Right lobe of liver (tissue), 6 donors: ENCODE data around the gene MZT2B. TPM values are rescaled to one million over a fixed set of nuclear protein-coding genes. Genes with fewer than 3 reads are reported as not detected.
"Not testable (repeated sequence)": the region's sequence is repeated elsewhere in the genome, so short reads cannot be mapped to it uniquely, and the experiment has no call there.

Experiments
- ATAC-seq, 4 donors: fragments of 200-7000 bp; cut with Tn5 transposase; one replicate each; pipeline ENCODE4 v1.9.1; 2020; ENCODE audit warnings: mild to moderate bottlenecking in 4 of 4, moderate library complexity in 4 of 4
- DNase-seq, 3 donors: peaks; one replicate each; pipeline ENCODE4 v3.0.0-alpha.2; 2020
- H3K27ac ChIP-seq, 3 donors: fragments of 200-600 bp; one replicate each; pipeline ENCODE4 v1.8.0; 2022
- H3K27me3 ChIP-seq, 2 donors: fragments of 200-600 bp; one replicate each; pipeline ENCODE4 v1.8.0; 2022
- H3K36me3 ChIP-seq, 4 donors: fragments of 200-600 bp; sonication (generic) in 1 of 4; one replicate each; pipeline versions ENCODE4 v1.5.1 to v1.8.0; 2017 to 2022; ENCODE audit warnings: control low read depth in 1 of 4
- H3K4me1 ChIP-seq, 4 donors: fragments of 200-600 bp; sonication (generic) in 1 of 4; one replicate each; pipeline versions ENCODE4 v1.5.1 to v1.8.0; 2017 to 2022; ENCODE audit warnings: control low read depth in 1 of 4
- H3K4me3 ChIP-seq, 3 donors: fragments of 200-600 bp; one replicate each; pipeline ENCODE4 v1.8.0; 2022
- H3K9me3 ChIP-seq, 4 donors: fragments of 200-600 bp; sonication (generic) in 1 of 4; one replicate each; pipeline versions ENCODE4 v1.5.1 to v1.8.0; 2017 to 2022; ENCODE audit warnings: control low read depth in 1 of 4
- POLR2A ChIP-seq: fragments of 450-650 bp; IDR thresholded peaks from one replicate; pipeline ENCODE4 v1.6.1; 2017; ENCODE audit warnings: antibody characterized with exemption, mild to moderate bottlenecking
- WGBS: methylation state at CpG from one replicate; pipeline ENCODE4 v1.1.6; 2018; ENCODE audit warnings: low coverage, low lambda C conversion rate; ENCODE audit not compliant: insufficient coverage; ENCODE audit errors: missing lambda C conversion rate; 5-methylcytosine and 5-hydroxymethylcytosine counted together
- intact Hi-C, 2 donors: fragments of 100-400 bp; cut with DNase I; formaldehyde crosslinking; loops; one replicate each; pipeline versions ENCODE4 v1.11.2 to v1.14.1; 2022
- long read RNA-seq: library from polyadenylated mRNA; unstranded; transcript quantifications from one replicate; pipeline ENCODE4 v2.0.0, GENCODE V29; 2019
- total RNA-seq, 6 experiments: library from RNA; depleted of rRNA in 2 of 6; stranded (reverse); fragments of >200 nt in 2 of 6; fragmentation: NEBNext Ultra II Directional in 3 of 6; extraction: Animal tissue kit (Norgen Biotek cat#: 25700) in 3 of 6; gene quantifications; one replicate each; pipeline versions ENCODE4 v1.1.0 to v1.2.4, GENCODE V29; 2016 to 2023
- TF ChIP-seq, protein P1 (sequence below), 4 donors: fragments of 200-600 bp in 3 of 4; fragments of 450-650 bp in 1 of 4; IDR thresholded peaks; one replicate each; pipeline versions ENCODE4 v1.5.1 to v1.8.0; 2016 to 2022; ENCODE audit warnings: antibody characterized with exemption in 4 of 4, mild to moderate bottlenecking in 2 of 4
- donor health status: DM: no; HTN: yes; CAD: no.
- donor health status: DM: no; HTN: no; CAD: no.
- donor health status: DM: no; HTN: no; CAD: no.
- donor health status: DM: no; HTN: yes; CAD: no.
- donor health status: DM: no; HTN: yes; CAD: no.

MZT2B gene, protein sequence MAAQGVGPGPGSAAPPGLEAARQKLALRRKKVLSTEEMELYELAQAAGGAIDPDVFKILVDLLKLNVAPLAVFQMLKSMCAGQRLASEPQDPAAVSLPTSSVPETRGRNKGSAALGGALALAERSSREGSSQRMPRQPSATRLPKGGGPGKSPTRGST
- total RNA-seq = 100 to 1,000 TPM in 2 of 6 experiments, 10 to 100 TPM in 4; 69.5 to 125 (median 89.1) TPM
- long read RNA-seq, transcript MZT2B-201 (3 exons, 933 nt) = major isoform, 5 of 12 reads
- long read RNA-seq, partial matches to known transcripts = 0 of 12 reads
- long read RNA-seq, other reads (novel, unspliced or antisense) = 0 of 12 reads

DNA sequence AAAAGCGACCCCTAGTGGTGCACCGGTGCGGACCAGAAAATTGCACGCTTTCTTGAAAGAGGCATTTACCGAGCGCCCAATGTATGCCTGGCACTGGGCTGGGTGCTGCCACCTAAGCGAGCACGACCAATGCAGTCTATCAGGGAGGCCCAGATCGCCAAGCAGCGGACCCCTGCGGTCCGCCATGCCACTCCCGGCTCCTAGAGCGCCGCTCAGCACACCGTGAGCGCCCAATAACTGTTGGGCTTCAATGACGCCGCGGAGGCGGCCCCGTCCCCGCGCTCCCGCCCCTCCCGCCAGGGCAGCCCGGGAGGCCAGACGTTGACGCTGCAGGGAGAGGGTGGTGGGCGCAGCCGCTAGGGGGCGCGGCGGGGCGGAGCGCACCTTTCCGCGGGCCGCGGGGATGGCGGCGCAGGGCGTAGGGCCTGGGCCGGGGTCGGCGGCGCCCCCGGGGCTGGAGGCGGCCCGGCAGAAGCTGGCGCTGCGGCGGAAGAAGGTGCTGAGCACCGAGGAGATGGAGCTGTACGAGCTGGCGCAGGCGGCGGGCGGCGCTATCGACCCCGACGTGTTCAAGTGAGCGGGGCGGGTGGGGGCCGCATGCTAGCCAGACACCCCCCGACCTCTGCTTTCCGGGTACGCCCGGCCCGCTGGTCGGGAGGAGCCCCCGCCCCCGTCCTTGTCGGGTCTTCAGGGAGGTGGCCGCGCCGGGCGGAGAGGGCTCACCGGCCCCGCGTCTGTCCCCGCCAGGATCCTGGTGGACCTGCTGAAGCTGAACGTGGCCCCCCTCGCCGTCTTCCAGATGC lies at the start of gene MZT2B:
TSS of gene MZT2B (plus strand) at position 383 of the 803 bp plus-strand sequence. CDS start at position 404, 21 bp downstream.
- ATAC-seq (peak; percentile 87 to 93 (median 92)), DNase-seq (peak; percentile 92 to 93 (median 93))
- H3K9me3 ChIP-seq, H3K27me3 ChIP-seq, H3K36me3 ChIP-seq, H3K4me1 ChIP-seq: not testable (repeated sequence)
- intact Hi-C loops = loop anchor here in 1 of 2 donors (10.0 kb wide), 1 partner anchor 153 kb away; no protein-coding TSS in a partner anchor
- 0% methylated on average over 1 of the region's 86 CpGs for WGBS
- peak; percentile 29 for TF ChIP-seq POLR2A
- TF ChIP-seq, protein P1, sequence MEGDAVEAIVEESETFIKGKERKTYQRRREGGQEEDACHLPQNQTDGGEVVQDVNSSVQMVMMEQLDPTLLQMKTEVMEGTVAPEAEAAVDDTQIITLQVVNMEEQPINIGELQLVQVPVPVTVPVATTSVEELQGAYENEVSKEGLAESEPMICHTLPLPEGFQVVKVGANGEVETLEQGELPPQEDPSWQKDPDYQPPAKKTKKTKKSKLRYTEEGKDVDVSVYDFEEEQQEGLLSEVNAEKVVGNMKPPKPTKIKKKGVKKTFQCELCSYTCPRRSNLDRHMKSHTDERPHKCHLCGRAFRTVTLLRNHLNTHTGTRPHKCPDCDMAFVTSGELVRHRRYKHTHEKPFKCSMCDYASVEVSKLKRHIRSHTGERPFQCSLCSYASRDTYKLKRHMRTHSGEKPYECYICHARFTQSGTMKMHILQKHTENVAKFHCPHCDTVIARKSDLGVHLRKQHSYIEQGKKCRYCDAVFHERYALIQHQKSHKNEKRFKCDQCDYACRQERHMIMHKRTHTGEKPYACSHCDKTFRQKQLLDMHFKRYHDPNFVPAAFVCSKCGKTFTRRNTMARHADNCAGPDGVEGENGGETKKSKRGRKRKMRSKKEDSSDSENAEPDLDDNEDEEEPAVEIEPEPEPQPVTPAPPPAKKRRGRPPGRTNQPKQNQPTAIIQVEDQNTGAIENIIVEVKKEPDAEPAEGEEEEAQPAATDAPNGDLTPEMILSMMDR (IDR thresholded peaks at IDR 0.05) = peak; percentile 63 to 97 (median 74)
- H3K4me3 ChIP-seq = peak within 1 kb of the TSS; percentile 69 to 99 (median 98)
- H3K27ac ChIP-seq = peak within 1 kb of the TSS; percentile 74 to 88 (median 83)

DNA sequence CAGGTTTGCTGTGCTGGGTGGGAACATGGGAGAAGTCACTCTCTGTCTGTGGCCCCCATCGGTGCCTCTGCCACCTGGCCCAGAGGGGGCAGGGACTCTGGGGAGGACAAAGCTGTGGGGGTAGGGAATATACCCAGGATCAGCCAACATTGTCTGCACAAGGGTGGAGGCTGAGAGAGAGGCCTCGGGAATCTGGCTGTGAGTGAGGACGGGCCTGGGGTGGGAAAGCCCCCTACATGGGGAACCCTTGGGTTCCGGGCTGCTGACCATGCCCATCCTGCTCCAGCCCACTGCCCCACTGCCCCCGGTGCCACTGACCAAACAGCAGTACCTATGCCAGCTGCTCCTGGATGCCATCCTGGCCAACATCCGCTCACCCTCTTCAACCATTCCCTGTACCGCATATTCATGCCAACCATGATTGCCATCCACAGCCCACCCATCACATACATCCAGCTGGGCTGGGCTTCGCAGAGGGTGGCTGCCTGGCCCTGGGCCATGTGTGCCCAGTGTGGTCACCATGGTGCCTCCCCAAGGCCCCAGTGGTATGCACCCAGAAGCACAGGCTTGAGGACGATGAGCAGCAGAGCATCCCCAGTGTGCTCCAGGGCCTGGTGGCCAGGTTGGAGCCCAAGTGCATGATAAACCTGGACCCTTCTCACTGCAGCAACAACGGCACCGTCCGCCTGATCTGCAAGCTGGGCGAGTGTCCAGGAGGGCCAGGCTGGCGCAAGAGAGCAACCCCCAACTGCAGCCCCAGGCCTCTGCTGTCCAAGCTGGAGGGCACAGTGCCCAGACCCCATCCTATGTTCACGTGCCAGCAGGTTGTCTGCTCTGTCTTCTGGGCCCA lies 46.1 kb upstream of the MZT2B start:
- H3K27ac ChIP-seq = no peak overlapping the region
- ATAC-seq (no peak), DNase-seq (peak in 1 of 3 donors; percentile 36)
- TF ChIP-seq POLR2A = no peak
- TF ChIP-seq, protein P1 (IDR thresholded peaks at IDR 0.05) = no peak
- WGBS = 90% methylated on average over 7 of the region's 15 CpGs
- H3K4me1 ChIP-seq = no peaks in the 10 kb centered on the region
- H3K27me3 ChIP-seq = no peaks in the 10 kb centered on the region
- no peaks in the 10 kb centered on the region for H3K36me3 ChIP-seq
- intact Hi-C loops = no loop called here
- H3K4me3 ChIP-seq = no peak overlapping the region
- no peaks in the 10 kb centered on the region for H3K9me3 ChIP-seq

DNA sequence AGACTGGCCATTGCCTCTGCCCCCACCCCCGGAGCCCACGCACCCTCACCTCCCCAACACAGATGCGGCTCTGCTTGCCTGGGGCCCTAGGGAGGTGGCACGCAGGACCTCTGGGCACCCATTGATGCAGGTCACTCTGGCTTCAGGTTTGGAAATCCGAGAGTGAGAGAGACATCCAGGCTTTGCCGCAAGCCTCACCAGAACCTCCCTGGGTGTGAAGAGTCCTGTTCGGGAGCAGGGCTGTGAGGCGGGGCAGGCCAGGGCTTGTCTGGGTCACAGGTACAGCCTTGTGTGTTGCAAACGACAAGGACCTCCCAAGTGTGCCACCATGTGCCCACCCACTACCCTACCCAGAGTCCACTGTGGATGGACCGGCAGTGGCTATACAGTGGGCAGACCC lies 45.5 kb upstream of the MZT2B start:
- H3K27ac ChIP-seq, H3K9me3 ChIP-seq, intact Hi-C loops, H3K36me3 ChIP-seq, H3K4me1 ChIP-seq, H3K27me3 ChIP-seq, ATAC-seq, H3K4me3 ChIP-seq: not testable (repeated sequence)
- WGBS = 100% methylated on average over 2 of the region's 10 CpGs
- peak in 1 of 3 donors; percentile 26 for DNase-seq

DNA sequence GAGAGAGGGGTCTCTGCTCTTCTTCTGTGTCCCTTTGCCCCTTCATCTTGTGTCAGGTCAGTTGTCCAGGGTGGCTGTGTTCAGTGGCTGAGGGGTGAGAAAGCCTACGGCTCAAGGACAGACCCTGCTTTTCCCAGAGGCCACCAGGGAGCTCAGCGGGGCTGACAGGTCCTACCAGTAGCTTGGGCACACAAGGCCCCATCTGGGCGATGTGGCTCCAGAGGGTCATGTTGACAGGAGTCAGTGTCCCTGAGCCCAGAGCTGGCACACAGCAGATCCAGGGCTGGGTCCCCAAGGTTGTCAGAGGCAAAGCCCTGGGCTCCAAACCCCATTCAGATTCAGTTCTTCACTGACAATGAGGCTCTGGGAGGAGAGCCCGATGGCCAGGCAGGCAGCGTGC lies 44.9 kb upstream of the MZT2B start:
- ATAC-seq, H3K27me3 ChIP-seq, H3K9me3 ChIP-seq, H3K4me1 ChIP-seq, H3K4me3 ChIP-seq, H3K27ac ChIP-seq, H3K36me3 ChIP-seq, intact Hi-C loops: not testable (repeated sequence)
- no CpG with 5 or more reads among the region's 5 CpGs for WGBS
- DNase-seq = peak in 2 of 3 donors; percentile 13 to 28

DNA sequence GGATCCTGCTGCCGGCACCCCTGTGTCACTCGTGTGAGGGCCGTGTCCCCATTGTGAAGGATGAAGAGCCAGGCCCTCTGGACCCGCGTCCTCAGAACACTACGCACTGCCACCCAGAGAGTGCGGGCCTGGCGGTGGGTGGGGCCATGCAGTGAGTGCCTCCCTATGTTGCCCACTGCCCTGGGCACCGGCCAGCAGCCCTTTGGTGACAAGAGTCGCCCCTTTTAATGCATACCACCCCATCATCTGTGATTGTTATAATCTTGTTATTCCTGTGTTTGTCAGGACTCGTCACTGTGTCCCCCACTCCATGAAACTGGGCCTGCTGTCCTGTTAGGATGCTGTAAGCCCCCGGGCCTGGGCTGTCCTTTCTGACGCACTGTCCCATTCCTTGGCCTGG lies 43.7 kb upstream of the MZT2B start:
- H3K4me1 ChIP-seq, intact Hi-C loops: not testable (repeated sequence)
- no CpG with 5 or more reads among the region's 13 CpGs for WGBS

DNA sequence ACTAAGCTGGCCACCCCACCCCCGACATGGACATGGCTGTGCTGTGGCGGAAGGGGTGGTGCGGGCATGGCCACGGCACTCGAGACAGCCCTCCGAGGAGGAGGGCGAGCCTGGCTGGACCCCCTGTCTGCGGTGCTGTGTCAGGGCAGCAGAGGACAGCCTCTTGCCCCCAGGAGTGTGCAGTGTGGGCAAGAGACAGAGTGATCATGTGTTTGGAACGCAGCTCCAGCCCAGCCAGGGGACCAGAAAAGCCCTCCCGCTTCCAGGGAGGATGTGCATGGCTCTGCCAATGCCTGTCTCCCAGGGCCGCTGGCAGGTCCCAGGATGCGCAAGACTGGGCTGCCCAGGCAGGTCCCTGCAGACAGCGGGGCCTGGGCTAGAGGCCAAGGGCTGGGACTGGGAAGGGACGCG lies 43.2 kb upstream of the MZT2B start:
- DNase-seq = peak in 2 of 3 donors; percentile 24 to 35
- H3K9me3 ChIP-seq, H3K27ac ChIP-seq, ATAC-seq, H3K4me1 ChIP-seq, H3K36me3 ChIP-seq, H3K4me3 ChIP-seq, intact Hi-C loops, H3K27me3 ChIP-seq: not testable (repeated sequence)
- no CpG with 5 or more reads among the region's 15 CpGs for WGBS

More for the DNA sequence above, 43.7 kb upstream of the MZT2B start:
- H3K27ac ChIP-seq, ATAC-seq, DNase-seq, H3K9me3 ChIP-seq, H3K36me3 ChIP-seq, H3K4me3 ChIP-seq, H3K27me3 ChIP-seq: not testable (repeated sequence)

DNA sequence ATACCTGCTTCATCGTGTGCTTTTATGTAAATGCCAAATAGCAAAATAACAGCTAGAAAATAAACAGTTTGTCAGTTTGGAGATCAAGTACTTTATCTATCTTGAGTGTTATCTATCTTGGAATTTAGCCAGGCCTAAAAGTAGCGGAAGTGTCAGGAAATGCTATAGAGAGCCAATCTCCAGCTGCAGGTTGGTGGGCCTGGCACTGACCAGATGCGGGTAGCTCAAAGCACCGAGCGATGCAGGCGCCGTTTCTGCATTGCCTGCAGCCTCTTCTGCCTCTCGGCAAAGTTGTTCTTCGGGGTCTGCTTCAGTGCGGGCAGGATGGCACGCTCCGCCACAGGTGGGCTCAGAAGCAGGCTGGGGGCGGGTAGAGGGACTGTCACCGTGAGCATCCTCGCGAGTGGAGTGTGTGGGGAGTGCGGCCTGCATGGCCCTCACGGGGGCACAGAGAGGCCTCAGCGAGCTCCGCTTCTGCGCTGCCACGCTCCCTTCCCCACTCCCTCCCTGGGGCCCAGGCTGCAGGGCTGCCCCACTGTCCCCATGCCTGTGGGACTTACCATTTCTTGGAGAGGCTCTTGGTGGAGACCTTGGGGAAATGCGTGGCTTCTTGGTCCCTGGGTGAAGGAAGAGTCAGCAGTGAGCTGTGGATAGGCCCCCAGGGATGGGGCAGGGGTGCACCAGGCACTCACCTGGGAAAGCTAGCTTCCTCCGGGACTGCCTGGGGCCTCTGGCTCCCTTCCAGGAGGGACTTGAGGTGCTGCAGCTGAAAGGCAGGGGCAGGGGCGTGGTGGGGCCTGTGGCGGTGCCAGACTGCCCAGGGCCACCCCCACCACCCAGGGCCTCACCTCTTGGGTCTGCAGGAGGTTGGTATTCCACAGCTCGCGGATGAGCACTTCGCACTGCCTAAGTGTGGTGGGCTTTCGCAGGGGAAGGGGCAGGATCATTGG lies 42.5 kb upstream of the MZT2B start:
- H3K27me3 ChIP-seq, H3K9me3 ChIP-seq, H3K4me1 ChIP-seq, H3K4me3 ChIP-seq, H3K36me3 ChIP-seq, ATAC-seq, H3K27ac ChIP-seq, intact Hi-C loops: not testable (repeated sequence)
- 69% methylated on average over 4 of the region's 30 CpGs for WGBS
- DNase-seq = peak in 1 of 3 donors; percentile 36

DNA sequence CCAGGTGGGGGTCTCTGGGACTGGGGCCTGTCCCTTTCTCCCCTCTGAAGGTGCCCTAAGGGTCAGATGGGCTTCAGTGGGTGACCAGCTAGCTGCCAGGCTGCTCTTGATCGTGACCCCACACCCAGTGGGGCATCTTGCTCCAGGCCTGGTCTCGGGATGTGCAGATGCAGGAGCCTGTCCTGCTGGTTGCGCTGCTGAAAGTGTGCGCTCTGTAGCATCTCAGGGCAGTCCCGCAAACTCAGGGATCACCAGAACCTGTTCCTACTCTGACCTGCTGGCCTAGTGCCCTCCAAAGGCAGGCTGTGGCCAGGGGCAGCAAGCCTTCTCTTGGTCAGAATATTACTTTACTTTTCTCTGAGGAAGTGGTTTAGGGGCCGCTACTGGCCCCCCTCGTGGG lies 41.5 kb upstream of the MZT2B start:
- H3K36me3 ChIP-seq, intact Hi-C loops, DNase-seq, H3K27ac ChIP-seq, H3K4me3 ChIP-seq, H3K27me3 ChIP-seq, H3K4me1 ChIP-seq, ATAC-seq, H3K9me3 ChIP-seq: not testable (repeated sequence)
- WGBS = no CpG with 5 or more reads among the region's 7 CpGs
